ENCODE results near the gene OST4. TPM values are rescaled to one million over a fixed set of nuclear protein-coding genes. Genes with fewer than 3 reads are reported as not detected.

Gene OST4
- total RNA-seq, 3 donors from 2014 or later (not counting 1 experiment from before 2014, with no cell fraction given) = 178 to 207 (median 192) TPM

DNA sequence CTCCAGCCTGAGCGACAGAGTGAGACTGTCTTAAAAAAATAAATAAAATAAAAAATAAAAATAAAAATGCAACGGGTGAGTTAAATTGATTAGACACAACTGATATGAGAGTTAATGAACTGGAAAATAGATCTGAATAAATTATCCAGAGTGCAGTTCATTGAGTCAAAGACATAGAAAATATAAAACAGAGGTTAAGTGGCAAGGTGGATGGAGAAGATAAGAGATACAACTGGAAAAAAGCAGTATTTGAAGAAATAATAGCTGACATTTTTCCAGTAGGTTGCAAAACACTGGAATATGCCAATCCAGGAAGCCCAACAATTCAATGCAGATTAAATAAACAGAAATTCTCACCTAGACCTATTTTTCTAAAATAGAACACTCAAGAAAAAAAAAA, 36.8 kb upstream of the OST4 start:
- H3K4me3 Mint-ChIP-seq = no peak overlapping the region
- Histone ChIP-seq H3K4me1 (ENCODE audit: control insufficient read depth, insufficient read depth, low read length) (no peaks in the 10 kb centered on the region), H3K27ac (ENCODE audit: low read length) (no peak overlapping the region), H3K36me3 (ENCODE audit: control insufficient read depth, insufficient read depth, low read length) (no peaks in the 10 kb centered on the region), H3K9me3 (ENCODE audit: control insufficient read depth, insufficient read depth, low read length) (no peaks in the 10 kb centered on the region), H3K27me3 (ENCODE audit: control insufficient read depth, insufficient read depth, low read length) (no peaks in the 10 kb centered on the region), H3K4me3 (ENCODE audit: low read length) (no peak overlapping the region)
- DNase-seq (no peak), ATAC-seq (no peak)
- WGBS (ENCODE audit: insufficient coverage) = 80% methylated on average over 1 of the region's 2 CpGs
- intact Hi-C loops (cut with micrococcal nuclease) = no loop called here
- no peaks in the 10 kb centered on the region for H3K36me3 Mint-ChIP-seq
- H3K27ac Mint-ChIP-seq = no peak overlapping the region
- TF ChIP-seq, protein P1, sequence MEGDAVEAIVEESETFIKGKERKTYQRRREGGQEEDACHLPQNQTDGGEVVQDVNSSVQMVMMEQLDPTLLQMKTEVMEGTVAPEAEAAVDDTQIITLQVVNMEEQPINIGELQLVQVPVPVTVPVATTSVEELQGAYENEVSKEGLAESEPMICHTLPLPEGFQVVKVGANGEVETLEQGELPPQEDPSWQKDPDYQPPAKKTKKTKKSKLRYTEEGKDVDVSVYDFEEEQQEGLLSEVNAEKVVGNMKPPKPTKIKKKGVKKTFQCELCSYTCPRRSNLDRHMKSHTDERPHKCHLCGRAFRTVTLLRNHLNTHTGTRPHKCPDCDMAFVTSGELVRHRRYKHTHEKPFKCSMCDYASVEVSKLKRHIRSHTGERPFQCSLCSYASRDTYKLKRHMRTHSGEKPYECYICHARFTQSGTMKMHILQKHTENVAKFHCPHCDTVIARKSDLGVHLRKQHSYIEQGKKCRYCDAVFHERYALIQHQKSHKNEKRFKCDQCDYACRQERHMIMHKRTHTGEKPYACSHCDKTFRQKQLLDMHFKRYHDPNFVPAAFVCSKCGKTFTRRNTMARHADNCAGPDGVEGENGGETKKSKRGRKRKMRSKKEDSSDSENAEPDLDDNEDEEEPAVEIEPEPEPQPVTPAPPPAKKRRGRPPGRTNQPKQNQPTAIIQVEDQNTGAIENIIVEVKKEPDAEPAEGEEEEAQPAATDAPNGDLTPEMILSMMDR (IDR thresholded peaks at IDR 0.05) = no peak
- H3K9me3 Mint-ChIP-seq = no peaks in the 10 kb centered on the region
- H3K4me1 Mint-ChIP-seq = no peaks in the 10 kb centered on the region
- peaks cover 0 to 9% of the 10 kb centered on the region in 2 donors for H3K27me3 Mint-ChIP-seq (ENCODE audit: low read depth in 2 of 2)

DNA sequence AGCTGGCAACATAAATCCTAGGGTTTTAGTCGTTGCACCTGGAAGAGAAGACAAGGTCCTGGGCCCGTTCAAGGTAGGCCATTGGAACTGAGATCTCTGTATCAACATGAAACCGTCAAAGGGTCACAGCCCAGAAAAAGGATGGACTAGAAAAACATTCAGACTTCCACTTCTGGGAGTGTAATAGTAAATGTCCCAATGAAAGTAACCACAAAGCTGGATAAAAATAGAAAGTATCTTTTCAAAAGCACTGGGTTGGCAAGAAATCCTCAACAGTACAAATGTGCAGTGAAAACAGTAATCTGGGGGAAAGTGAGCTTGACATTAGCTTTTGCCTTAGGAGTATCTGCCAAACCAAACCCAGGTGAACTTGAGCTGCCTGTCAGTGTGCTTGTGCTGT, 34.5 kb upstream of the OST4 start:
- ATAC-seq = no peak
- no peaks in the 10 kb centered on the region for H3K9me3 ChIP-seq (ENCODE audit: control insufficient read depth, insufficient read depth, low read length)
- no peaks in the 10 kb centered on the region for H3K4me1 ChIP-seq (ENCODE audit: control insufficient read depth, insufficient read depth, low read length)
- Mint-ChIP-seq H3K4me1 (no peaks in the 10 kb centered on the region), H3K27me3 (ENCODE audit: low read depth in 2 of 2) (peaks cover 0 to 7% of the 10 kb centered on the region in 2 donors), H3K36me3 (no peaks in the 10 kb centered on the region), H3K9me3 (no peaks in the 10 kb centered on the region), H3K4me3 (no peak overlapping the region), H3K27ac (no peak overlapping the region)
- DNase-seq = no peak
- intact Hi-C loops (cut with micrococcal nuclease) = no loop called here
- H3K27ac ChIP-seq (ENCODE audit: low read length) = no peak overlapping the region
- WGBS (ENCODE audit: insufficient coverage) = 79% methylated on average over 3 of the region's 3 CpGs
- TF ChIP-seq, protein P1 (IDR thresholded peaks at IDR 0.05) = no peak
- no peaks in the 10 kb centered on the region for H3K36me3 ChIP-seq (ENCODE audit: control insufficient read depth, insufficient read depth, low read length)
- H3K27me3 ChIP-seq (ENCODE audit: control insufficient read depth, insufficient read depth, low read length) = no peaks in the 10 kb centered on the region
- H3K4me3 ChIP-seq (ENCODE audit: low read length) = no peak overlapping the region

DNA sequence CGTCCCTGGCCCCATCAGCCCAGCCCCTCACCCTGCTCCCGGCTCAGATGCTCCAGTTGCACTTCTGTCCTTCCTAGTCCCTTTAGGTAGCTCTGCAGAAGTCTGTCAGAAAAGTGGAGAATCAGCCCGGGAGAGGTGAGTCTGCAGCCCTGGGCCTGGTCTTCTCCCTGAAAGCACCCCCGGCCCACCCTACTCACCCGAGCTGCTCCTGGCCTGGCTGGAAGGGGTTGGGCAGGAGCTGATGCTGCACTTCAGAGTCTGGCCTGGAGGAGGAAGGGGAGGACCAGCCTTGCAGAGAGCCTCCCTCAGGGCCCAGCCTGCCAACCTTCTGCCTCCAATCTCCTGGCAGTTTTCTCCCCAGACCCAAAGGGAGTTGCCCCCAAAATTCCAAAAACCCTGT, 30.9 kb upstream of the OST4 start:
- no peak overlapping the region for H3K4me3 Mint-ChIP-seq
- H3K27ac Mint-ChIP-seq = no peak overlapping the region
- H3K36me3 Mint-ChIP-seq = no peaks in the 10 kb centered on the region
- H3K4me1 Mint-ChIP-seq = no peaks in the 10 kb centered on the region
- DNase-seq (no peak), ATAC-seq (no peak)
- H3K4me1 ChIP-seq (ENCODE audit: control insufficient read depth, insufficient read depth, low read length) = no peaks in the 10 kb centered on the region
- H3K27ac ChIP-seq (ENCODE audit: low read length) = no peak overlapping the region
- 87% methylated on average over 5 of the region's 5 CpGs for WGBS (ENCODE audit: insufficient coverage)
- H3K27me3 Mint-ChIP-seq (ENCODE audit: low read depth in 2 of 2) = peaks cover 0 to 2% of the 10 kb centered on the region in 2 donors
- intact Hi-C loops (cut with micrococcal nuclease) = loop anchor here (1.0 kb wide), 1 partner anchor 178 kb away; no protein-coding TSS in a partner anchor
- H3K9me3 Mint-ChIP-seq = no peaks in the 10 kb centered on the region
- H3K9me3 ChIP-seq (ENCODE audit: control insufficient read depth, insufficient read depth, low read length) = no peaks in the 10 kb centered on the region
- H3K36me3 ChIP-seq (ENCODE audit: control insufficient read depth, insufficient read depth, low read length) = no peaks in the 10 kb centered on the region
- no peaks in the 10 kb centered on the region for H3K27me3 ChIP-seq (ENCODE audit: control insufficient read depth, insufficient read depth, low read length)
- no peak overlapping the region for H3K4me3 ChIP-seq (ENCODE audit: low read length)
- TF ChIP-seq, protein P1 (IDR thresholded peaks at IDR 0.05) = no peak

DNA sequence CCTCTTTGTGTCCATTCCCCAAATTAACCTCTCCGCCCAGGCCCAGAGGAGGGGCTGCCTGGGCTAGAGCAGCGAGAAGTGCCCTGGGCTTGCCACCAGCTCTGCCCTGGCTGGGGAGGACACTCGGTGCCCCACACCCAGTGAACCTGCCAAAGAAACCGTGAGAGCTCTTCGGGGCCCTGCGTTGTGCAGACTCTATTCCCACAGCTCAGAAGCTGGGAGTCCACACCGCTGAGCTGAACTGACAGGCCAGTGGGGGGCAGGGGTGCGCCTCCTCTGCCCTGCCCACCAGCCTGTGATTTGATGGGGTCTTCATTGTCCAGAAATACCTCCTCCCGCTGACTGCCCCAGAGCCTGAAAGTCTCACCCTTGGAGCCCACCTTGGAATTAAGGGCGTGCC, 28.6 kb upstream of the OST4 start:
- H3K27ac ChIP-seq (ENCODE audit: low read length) = no peak overlapping the region
- no peak overlapping the region for H3K4me3 Mint-ChIP-seq
- TF ChIP-seq, protein P1 (IDR thresholded peaks at IDR 0.05) = no peak
- H3K4me1 Mint-ChIP-seq = peaks cover 0 to 16% of the 10 kb centered on the region in 2 donors
- H3K27me3 Mint-ChIP-seq (ENCODE audit: low read depth in 2 of 2) = peaks cover 0 to 2% of the 10 kb centered on the region in 2 donors
- H3K27ac Mint-ChIP-seq = no peak overlapping the region
- ATAC-seq (no peak), DNase-seq (no peak)
- no peaks in the 10 kb centered on the region for H3K9me3 ChIP-seq (ENCODE audit: control insufficient read depth, insufficient read depth, low read length)
- no peaks in the 10 kb centered on the region for H3K36me3 Mint-ChIP-seq
- H3K9me3 Mint-ChIP-seq = no peaks in the 10 kb centered on the region
- H3K36me3 ChIP-seq (ENCODE audit: control insufficient read depth, insufficient read depth, low read length) = no peaks in the 10 kb centered on the region
- H3K27me3 ChIP-seq (ENCODE audit: control insufficient read depth, insufficient read depth, low read length) = no peaks in the 10 kb centered on the region
- 93% methylated on average over 10 of the region's 10 CpGs for WGBS (ENCODE audit: insufficient coverage)
- intact Hi-C loops (cut with micrococcal nuclease) = no loop called here
- H3K4me1 ChIP-seq (ENCODE audit: control insufficient read depth, insufficient read depth, low read length) = peaks cover 9% of the 10 kb centered on the region
- no peak overlapping the region for H3K4me3 ChIP-seq (ENCODE audit: low read length)
